Trophoblast cell (in vitro differentiated cells and primary cell): ENCODE data around the gene SMPX.
A peak's percentile ranks its signal among the peaks of the same experiment; 100 is the strongest.

ENCODE experiments used
- DNase-seq, 2 donors: peaks; one replicate each; pipeline ENCODE4 v3.0.0-alpha.2; 2016
- H2AFZ ChIP-seq: 2 replicates; pipeline ENCODE4 v1.6.1; 2013; ENCODE audit warnings: low read length, moderate library complexity, mild to moderate bottlenecking; ENCODE audit not compliant: insufficient read depth, poor library complexity
- H2AK5ac ChIP-seq: 2 replicates; pipeline ENCODE4 v1.6.1; 2013; ENCODE audit warnings: mild to moderate bottlenecking, low read length
- H2BK120ac ChIP-seq: 2 replicates; pipeline ENCODE4 v1.6.1; 2013; ENCODE audit warnings: low read length, mild to moderate bottlenecking, moderate library complexity; ENCODE audit not compliant: insufficient read depth, poor library complexity
- H2BK12ac ChIP-seq: 2 replicates; pipeline ENCODE4 v1.6.1; 2013; ENCODE audit warnings: mild to moderate bottlenecking, low read length, moderate library complexity
- H2BK5ac ChIP-seq: 2 replicates; pipeline ENCODE4 v1.6.1; 2013; ENCODE audit warnings: low read length, low read depth, moderate library complexity, mild to moderate bottlenecking; ENCODE audit not compliant: poor library complexity
- H3K14ac ChIP-seq: 2 replicates; pipeline ENCODE4 v1.6.1; 2013; ENCODE audit warnings: mild to moderate bottlenecking, low read length
- H3K18ac ChIP-seq: 2 replicates; pipeline ENCODE4 v1.6.1; 2013; ENCODE audit warnings: mild to moderate bottlenecking, low read length
- H3K23ac ChIP-seq: 2 replicates; pipeline ENCODE4 v1.6.1; 2013; ENCODE audit warnings: low read length
- H3K27ac ChIP-seq: 2 replicates; pipeline ENCODE4 v1.5.1; 2013; ENCODE audit warnings: low read depth, mild to moderate bottlenecking, inconsistent platforms, low read length, moderate library complexity
- H3K27me3 ChIP-seq: 2 replicates; pipeline ENCODE4 v1.6.1; 2013; ENCODE audit warnings: inconsistent platforms, mild to moderate bottlenecking, low read length, moderate library complexity; ENCODE audit not compliant: insufficient read depth
- H3K36me3 ChIP-seq, 2 experiments: 1 replicate in 1 of 2; 2 replicates in 1 of 2; pipeline ENCODE4 v1.6.1; 2013; ENCODE audit warnings: low read length in 2 of 2, mild to moderate bottlenecking in 2 of 2, moderate library complexity in 1 of 2; ENCODE audit not compliant: insufficient read depth in 2 of 2, control insufficient read depth in 1 of 2
- H3K4ac ChIP-seq: 2 replicates; pipeline ENCODE4 v1.6.1; 2013; ENCODE audit warnings: low read depth, mild to moderate bottlenecking, low read length, moderate library complexity
- H3K4me1 ChIP-seq, 2 experiments: 1 replicate in 1 of 2; 2 replicates in 1 of 2; pipeline ENCODE4 v1.6.1; 2013; ENCODE audit warnings: low read length in 2 of 2, mild to moderate bottlenecking in 2 of 2, moderate library complexity in 1 of 2; ENCODE audit not compliant: insufficient read depth in 2 of 2, control insufficient read depth in 1 of 2
- H3K4me2 ChIP-seq: 2 replicates; pipeline ENCODE4 v1.6.1; 2013; ENCODE audit warnings: inconsistent platforms, mild to moderate bottlenecking, low read length, moderate library complexity
- H3K4me3 ChIP-seq: 2 replicates; pipeline ENCODE4 v1.5.1; 2013; ENCODE audit warnings: mild to moderate bottlenecking, low read depth, low read length, inconsistent platforms
- H3K79me1 ChIP-seq: one replicate; pipeline ENCODE4 v1.6.1; 2013; ENCODE audit warnings: low read length
- H3K79me2 ChIP-seq: 2 replicates; pipeline ENCODE4 v1.6.1; 2013; ENCODE audit warnings: low read length, mild to moderate bottlenecking; ENCODE audit not compliant: control insufficient read depth, insufficient read depth, poor library complexity
- H3K9ac ChIP-seq: 2 replicates; pipeline ENCODE4 v1.6.1; 2013; ENCODE audit warnings: mild to moderate bottlenecking, low read length
- H3K9me3 ChIP-seq: 2 replicates; pipeline ENCODE4 v1.6.1; 2013; ENCODE audit warnings: low read depth, mild to moderate bottlenecking, control low read depth, inconsistent platforms, low read length; ENCODE audit not compliant: insufficient read depth
- H4K12ac ChIP-seq: 2 replicates; pipeline ENCODE4 v1.6.1; 2013; ENCODE audit warnings: low read depth, mild to moderate bottlenecking, low read length, moderate library complexity
- H4K8ac ChIP-seq: 2 replicates; pipeline ENCODE4 v1.6.1; 2013; ENCODE audit warnings: low read depth, mild to moderate bottlenecking, low read length, moderate library complexity
- H4K91ac ChIP-seq: one replicate; pipeline ENCODE4 v1.6.1; 2013; ENCODE audit warnings: low read depth, mild to moderate bottlenecking, low read length, moderate library complexity
- WGBS: extraction: QIAGEN DNeasy Blood & Tissue Kit; methylation state at CpG from one replicate; pipeline ENCODE4 v1.1.7; 2013; ENCODE audit warnings: missing lambda C conversion rate; ENCODE audit not compliant: insufficient read length, insufficient coverage; ENCODE audit errors: extremely low coverage; 5-methylcytosine and 5-hydroxymethylcytosine counted together

The SMPX gene

GRCh38 chrX:21800344-21800770, 42.4 kb upstream of the SMPX start:
- no peak overlapping the region for H3K23ac ChIP-seq
- no peak overlapping the region for H3K18ac ChIP-seq

DNA sequence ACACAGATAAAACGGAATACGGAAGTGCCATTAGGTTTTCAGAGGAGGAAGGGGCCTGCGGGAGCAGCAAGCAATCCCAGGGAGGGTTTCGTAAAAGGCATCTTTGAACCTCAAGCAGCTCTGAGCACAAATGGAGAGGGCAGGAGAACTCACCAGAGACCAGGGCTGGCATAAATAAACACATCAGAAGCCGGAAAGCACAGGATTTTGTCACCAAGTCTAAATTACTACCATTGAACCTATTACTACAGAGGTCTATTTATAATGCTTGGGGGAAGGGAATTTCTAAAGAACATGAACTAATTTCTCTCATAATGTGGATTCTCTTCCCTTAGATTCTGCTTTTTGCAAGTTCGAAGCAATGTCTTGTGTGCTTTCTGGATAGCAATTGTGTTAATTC, 41.9 kb upstream of the SMPX start:
- H2AFZ ChIP-seq = no peak overlapping the region
- H4K8ac ChIP-seq = no peak overlapping the region
- no peaks in the 10 kb centered on the region for H3K9me3 ChIP-seq
- no peak overlapping the region for H2BK5ac ChIP-seq
- no peak overlapping the region for H3K4me2 ChIP-seq
- H4K91ac ChIP-seq = no peak overlapping the region
- H3K4me1 ChIP-seq = peaks cover 0 to 3% of the 10 kb centered on the region in 2 experiments
- H3K18ac ChIP-seq = no peak overlapping the region
- H3K14ac ChIP-seq = no peak overlapping the region
- H3K23ac ChIP-seq = no peak overlapping the region
- no peak overlapping the region for H2BK120ac ChIP-seq
- H3K79me1 ChIP-seq = no peaks in the 10 kb centered on the region
- no peak overlapping the region for H2AK5ac ChIP-seq
- no peak overlapping the region for H3K27ac ChIP-seq
- H2BK12ac ChIP-seq = peak overlapping the region; percentile 14
- H3K4me3 ChIP-seq = no peak overlapping the region
- H3K4ac ChIP-seq = no peak overlapping the region
- no peaks in the 10 kb centered on the region for H3K79me2 ChIP-seq
- H3K9ac ChIP-seq = no peak overlapping the region
- no peak for DNase-seq
- no CpG with 5 or more reads among the region's 6 CpGs for WGBS
- no peak overlapping the region for H4K12ac ChIP-seq
- H3K27me3 ChIP-seq = no peaks in the 10 kb centered on the region
- H3K36me3 ChIP-seq = no peaks in the 10 kb centered on the region

More at GRCh38 chrX:21800344-21800770, 42.4 kb upstream of the SMPX start:
- peak in 1 of 2 donors; percentile 21 for DNase-seq
- Histone ChIP-seq H3K27me3 (no peaks in the 10 kb centered on the region), H4K12ac (no peak overlapping the region), H4K8ac (no peak overlapping the region), H3K79me1 (no peaks in the 10 kb centered on the region), H3K9ac (no peak overlapping the region), H2AFZ (no peak overlapping the region), H2BK12ac (no peak overlapping the region), H2BK5ac (no peak overlapping the region), H3K4me3 (no peak overlapping the region), H3K36me3 (no peaks in the 10 kb centered on the region), H3K9me3 (no peaks in the 10 kb centered on the region), H3K4me1 (peaks cover 0 to 3% of the 10 kb centered on the region in 2 experiments), H3K79me2 (no peaks in the 10 kb centered on the region), H2AK5ac (no peak overlapping the region), H3K4me2 (no peak overlapping the region), H3K4ac (no peak overlapping the region), H3K14ac (no peak overlapping the region), H3K27ac (no peak overlapping the region), H2BK120ac (no peak overlapping the region), H4K91ac (no peak overlapping the region)
- no CpG with 5 or more reads among the region's 1 CpG for WGBS

DNA sequence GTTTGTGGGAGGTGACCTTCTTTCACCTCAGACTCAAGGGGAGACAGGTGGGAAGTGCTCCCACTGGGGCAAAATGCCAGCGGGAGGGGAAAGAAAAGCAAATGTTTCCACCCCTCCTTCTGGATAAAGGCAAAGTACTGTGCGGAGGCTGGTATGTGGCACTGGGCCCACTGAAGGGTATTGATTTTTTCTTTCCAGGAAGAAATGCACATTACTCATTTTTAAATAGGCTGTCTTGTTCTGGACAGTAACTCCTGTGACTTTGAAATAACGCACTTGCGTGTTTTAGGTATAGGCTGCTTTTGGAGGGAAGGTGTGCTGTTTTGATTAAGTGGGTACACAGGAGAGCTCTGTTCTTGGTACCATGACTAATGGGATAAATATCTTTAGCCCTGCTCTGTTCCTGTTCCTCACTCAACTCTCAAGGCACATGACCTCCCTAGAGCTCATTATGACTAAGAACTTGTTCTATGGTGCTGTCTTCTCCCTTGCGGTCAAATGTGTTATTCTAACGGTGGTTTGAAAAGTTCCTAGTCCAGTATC, 40.8 kb upstream of the SMPX start:
- H3K18ac ChIP-seq = no peak overlapping the region

GRCh38 chrX:21781976-21782375, 24.1 kb upstream of the SMPX start:
- Histone ChIP-seq H4K91ac (no peak overlapping the region), H3K79me1 (no peaks in the 10 kb centered on the region), H3K9me3 (no peaks in the 10 kb centered on the region), H4K12ac (no peak overlapping the region), H3K4ac (no peak overlapping the region), H3K4me1 (no peaks in the 10 kb centered on the region), H3K36me3 (no peaks in the 10 kb centered on the region), H3K23ac (no peak overlapping the region), H2AFZ (no peak overlapping the region), H3K27me3 (no peaks in the 10 kb centered on the region), H3K4me3 (no peak overlapping the region), H2BK5ac (no peak overlapping the region), H2BK12ac (no peak overlapping the region), H3K9ac (no peak overlapping the region), H2AK5ac (no peak overlapping the region), H2BK120ac (no peak overlapping the region), H3K18ac (no peak overlapping the region), H3K27ac (no peak overlapping the region), H4K8ac (no peak overlapping the region), H3K14ac (no peak overlapping the region), H3K79me2 (no peaks in the 10 kb centered on the region), H3K4me2 (no peak overlapping the region)
- DNase-seq = no peak
- WGBS = no CpG with 5 or more reads among the region's 1 CpG

More for the DNA sequence above, 40.8 kb upstream of the SMPX start:
- Histone ChIP-seq H3K23ac (no peak overlapping the region), H4K8ac (no peak overlapping the region), H3K9ac (no peak overlapping the region), H3K36me3 (no peaks in the 10 kb centered on the region), H3K4me1 (peaks cover 0 to 3% of the 10 kb centered on the region in 2 experiments), H2BK120ac (no peak overlapping the region), H2BK5ac (no peak overlapping the region), H2AFZ (no peak overlapping the region), H3K4me3 (no peak overlapping the region), H3K79me2 (no peaks in the 10 kb centered on the region), H2BK12ac (no peak overlapping the region), H3K14ac (no peak overlapping the region), H3K4ac (no peak overlapping the region), H3K27ac (no peak overlapping the region), H4K12ac (no peak overlapping the region), H3K79me1 (no peaks in the 10 kb centered on the region), H3K4me2 (no peak overlapping the region), H4K91ac (peak overlapping the region; percentile 6), H3K27me3 (no peaks in the 10 kb centered on the region), H3K9me3 (no peaks in the 10 kb centered on the region), H2AK5ac (no peak overlapping the region)
- no peak for DNase-seq
- no CpG with 5 or more reads among the region's 6 CpGs for WGBS
